GM18502 (cell line): Measurements from ENCODE around the gene AKR1C4.
"Not testable (repeated sequence)": the region's sequence is repeated elsewhere in the genome, so short reads cannot be mapped to it uniquely, and the experiment has no call there.

Source experiments
- ATAC-seq: cut with Tn5 transposase; IDR thresholded peaks from one replicate; pipeline ENCODE4 v1.9.1; 2021; ENCODE audit warnings: mild to moderate bottlenecking; ENCODE audit not compliant: unreplicated experiment, poor library complexity

AKR1C4 gene

DNA sequence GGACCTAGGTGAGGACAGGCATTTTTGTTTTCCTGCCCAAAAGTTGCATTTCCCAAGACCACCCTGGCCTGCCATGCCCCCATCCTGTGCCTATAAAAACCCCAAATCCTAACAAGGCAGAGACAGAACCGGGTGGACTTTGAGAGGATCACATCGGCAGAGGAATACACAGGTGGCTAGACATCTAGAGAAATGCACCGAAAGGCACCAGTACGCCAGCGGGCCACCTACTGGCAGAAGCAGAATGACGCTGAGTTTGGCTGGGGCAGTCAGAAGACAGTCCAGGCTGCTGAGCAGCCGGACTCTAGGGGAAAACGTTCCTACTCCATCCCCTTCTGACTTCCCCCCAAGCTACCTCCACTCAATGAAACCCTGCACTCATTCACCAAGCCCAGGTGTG is 2.8 kb downstream of the AKR1C4 start:
- no peak for ATAC-seq

DNA sequence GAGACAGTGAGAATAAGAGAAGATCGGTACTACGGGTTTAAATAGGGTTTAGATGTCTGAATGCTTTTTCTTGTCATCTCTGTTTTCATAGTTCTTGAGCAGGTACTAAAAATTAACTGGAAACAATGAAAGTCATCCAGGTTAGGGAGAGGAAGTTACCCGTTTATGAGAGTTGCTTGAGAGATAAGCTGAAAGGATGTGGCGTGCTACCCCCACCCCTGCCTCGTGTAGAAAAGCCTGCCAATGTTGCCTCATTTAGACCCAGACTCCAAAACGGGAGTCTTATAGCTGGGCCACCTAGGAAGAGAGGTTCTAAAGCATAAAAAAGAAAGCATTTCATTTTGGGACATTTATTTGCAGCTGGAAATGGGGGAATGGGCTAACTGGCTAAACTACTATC is 10.2 kb downstream of the AKR1C4 start:
- no peak for ATAC-seq

DNA sequence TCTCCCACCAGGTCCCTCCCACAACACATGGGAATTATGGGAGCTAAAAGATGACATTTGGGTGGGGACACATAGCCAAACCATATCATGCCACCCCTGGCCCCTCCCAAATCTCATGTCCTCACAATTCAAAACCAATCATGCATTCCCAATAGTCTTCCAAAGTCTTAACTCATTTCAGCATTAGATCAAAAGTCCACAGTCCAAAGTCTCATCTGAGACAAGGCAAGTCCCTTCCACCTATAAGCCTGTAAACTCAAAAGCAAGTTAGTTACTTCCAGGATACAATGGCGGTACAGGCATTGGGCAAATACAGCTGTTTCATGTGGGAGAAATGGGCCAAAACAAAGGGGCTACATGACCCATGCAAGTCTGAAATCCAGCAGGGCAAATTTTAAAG is 13.1 kb downstream of the AKR1C4 start:
- ATAC-seq, result not testable (repeated sequence)

DNA sequence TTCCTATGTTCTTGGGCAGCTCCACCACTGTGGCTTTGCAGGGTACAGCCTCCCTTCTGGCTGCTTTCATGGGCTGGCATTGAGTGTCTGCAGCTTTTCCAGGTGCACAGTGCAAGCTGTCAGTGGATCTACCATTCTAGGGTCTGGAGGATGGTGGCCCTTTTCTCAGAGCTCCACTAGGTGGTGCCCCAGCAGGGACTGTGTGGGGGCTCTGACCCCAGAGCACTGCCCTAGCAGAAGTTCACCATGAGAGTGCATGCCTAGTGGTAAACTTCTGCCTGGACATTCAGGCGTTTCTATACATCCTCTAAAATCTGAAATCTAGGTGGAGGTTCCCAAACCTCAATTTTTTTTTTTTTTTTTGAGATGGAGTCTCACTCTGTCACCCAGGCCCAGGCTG is 13.6 kb downstream of the AKR1C4 start:
- ATAC-seq, result not testable (repeated sequence)

DNA sequence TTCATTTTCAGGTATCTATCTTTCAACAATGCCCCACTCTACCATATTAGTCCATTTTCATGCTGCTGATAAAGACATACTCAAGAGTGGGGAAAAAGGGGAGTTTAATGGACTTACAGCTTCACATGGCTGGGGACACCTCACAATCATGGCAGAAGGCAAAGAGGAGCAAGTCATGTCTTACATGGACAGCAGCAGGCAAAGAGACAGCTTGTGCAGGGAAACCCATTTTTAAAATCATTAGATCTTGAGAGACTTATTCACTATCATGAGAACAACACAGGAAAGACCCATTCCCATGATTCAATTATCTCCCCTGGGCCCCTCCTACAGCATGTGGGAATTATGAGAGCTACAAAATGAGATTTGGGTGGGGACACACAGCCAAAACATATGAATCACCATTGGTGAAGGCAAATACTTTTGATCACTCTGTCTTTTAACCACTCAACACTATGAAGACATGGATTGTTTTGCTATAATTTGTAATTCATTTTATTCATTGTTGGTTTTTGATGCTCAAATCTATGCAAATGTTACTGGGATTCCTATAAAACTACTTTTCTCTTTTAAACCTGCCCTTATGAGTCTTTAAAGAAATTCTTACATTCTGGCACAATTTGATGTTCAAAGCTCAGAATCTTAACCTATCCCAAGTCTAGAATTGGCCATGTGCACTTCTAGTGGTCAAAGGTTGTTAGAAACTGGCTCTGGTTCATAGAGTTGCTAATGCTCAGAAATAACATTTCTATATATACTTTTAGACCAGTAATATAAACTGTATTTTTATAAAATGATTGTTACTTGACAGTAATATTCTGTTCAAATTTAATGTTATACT is 15.3 kb downstream of the AKR1C4 start:
- no peak for ATAC-seq

DNA sequence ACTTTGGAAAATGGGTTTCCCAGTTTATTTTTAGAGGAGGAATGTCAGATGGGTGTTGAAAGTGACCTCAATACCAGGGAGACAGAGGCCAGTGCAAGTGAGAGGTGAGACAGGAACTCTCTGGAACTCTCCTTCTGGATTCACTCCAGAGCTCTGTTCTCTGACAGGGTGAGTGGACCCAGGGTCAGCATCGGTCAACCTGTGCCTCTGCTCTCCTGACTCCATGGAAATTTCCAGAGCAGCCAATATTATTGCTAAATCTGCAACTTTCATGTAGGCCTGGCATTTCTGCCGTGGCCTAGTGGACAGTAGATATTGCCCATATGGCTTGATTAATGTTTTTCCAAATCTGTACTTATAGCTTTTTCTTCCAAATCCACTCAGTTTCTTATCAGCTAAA is 20.2 kb downstream of the AKR1C4 start:
- ATAC-seq, result no peak

DNA sequence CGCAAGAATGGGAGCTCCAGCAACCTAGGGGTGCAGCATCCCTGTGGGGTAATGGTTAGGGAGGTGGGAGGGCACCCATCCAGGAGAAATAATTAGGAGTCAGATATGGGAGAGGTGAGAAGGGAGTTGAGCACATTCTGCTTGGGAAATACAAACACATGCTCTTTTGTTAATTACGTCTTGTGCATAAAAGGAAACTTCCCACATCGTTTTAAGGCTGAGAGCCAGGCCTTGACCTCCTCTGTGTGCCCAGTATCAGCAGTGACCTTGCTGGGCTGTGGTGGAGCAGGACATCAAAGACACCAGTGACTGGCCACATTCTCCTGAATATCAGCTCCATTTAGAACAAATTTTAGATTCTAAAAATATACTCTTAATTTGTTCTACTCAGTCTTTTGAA is 22.6 kb downstream of the AKR1C4 start:
- no peak for ATAC-seq

DNA sequence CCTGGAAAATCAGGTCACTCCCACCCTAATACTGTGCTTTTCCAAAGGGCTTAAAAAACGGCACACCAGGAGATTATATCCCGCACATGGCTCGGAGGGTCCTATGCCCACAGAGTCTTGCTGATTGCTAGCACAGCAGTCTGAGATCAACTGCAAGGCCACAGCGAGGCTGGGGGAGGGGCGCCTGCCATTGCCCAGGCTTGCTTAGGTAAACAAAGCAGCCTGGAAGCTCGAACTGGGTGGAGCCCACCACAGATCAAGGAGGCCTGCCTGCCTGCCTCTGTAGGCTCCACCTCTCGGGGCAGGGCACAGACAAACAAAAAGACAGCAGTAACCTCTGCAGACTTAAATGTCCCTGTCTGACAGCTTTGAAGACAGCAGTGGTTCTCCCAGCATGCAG is 26.3 kb downstream of the AKR1C4 start:
- not testable (repeated sequence) for ATAC-seq

DNA sequence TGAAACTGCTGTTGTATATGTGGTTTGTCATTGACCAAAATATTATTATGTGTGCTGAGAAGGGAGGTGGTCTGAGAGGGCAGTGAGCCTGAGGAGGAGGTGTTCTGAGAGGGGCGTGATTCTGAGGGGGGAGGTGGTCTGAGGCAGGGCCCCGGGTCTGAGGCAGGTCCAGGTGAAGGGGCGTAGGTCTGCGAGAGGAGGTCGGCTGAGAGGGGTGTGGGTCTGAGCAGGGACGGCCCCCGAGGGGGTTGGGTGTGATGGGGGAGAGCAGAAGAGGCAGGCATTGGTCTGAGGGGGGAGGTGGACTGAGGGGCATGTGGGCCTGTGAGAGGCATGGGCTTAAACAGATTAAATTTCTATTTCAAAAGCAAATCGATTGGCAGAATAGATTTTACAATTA is 32.4 kb downstream of the AKR1C4 start:
- no peak for ATAC-seq

DNA sequence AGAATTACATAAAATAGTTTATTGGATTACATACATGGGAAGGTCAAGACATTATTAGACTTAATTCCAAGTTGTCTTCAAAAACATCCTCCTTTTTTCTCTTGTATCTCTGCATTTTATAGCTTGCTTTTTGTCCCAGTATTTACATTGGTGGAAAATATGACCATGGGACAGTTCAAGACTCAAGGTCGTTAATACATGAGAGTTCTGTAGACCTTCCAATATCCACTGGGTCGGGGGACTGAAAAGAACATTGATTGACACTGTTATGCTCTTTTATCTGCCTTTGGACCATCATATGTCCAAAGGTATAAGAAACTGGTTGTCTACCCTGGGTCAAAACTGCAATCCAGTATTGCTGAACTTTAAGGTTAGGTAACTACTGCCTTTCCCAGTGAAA is 36.7 kb downstream of the AKR1C4 start:
- ATAC-seq, result no peak

DNA sequence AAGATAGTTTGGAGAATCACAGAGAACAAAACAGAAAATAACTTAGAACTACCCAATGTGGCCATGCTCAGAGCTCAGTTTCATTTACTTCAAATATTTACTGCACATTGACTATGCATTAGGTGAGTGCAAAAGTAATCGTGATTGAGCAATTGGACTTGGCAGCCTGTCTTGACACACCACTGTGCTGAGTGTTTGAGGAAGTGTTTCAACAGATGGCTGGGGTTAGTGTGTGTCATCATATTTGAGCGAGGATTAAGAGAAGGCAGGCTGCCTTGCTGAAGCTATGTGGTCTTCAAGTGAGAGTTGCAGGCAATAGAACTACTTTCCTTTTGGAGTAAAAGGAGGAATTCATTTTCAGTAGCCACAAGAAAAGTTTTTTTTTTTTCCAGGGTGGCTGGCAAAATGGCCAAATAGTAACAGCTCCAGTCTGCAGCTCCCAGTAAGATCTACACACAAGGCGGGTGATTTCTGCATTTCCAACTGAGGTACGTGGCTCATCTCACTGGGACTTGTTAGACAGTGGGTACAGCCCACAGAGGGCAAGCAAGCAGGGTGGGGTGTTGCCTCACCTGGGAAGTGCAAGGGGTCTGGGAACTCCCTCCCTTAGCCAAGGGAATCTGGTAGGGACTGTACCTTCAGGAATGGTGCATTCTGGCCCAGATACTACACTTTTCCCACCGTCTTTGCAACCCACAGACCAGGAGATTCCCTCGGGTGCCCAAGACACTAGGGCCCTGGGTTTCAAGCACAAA is 37.6 kb downstream of the AKR1C4 start:
- ATAC-seq, result no peak

DNA sequence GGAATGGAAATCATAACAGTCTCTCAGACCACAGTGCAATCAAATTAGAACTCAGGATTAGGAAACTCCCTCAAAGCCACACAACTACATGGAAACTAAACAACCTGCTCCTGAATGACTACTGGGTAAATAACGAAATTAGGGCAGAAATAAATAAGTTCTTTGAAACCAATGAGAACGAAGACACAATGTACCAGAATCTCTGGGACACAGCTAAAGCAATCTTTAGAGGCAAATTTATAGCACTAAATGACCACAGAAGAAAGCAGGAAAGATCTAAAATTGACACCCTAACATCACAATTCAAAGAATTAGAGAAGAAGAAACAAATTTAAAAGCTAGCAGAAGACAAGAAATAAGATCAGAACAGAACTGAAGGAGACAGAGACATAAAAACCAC is 40.9 kb downstream of the AKR1C4 start:
- not testable (repeated sequence) for ATAC-seq

DNA sequence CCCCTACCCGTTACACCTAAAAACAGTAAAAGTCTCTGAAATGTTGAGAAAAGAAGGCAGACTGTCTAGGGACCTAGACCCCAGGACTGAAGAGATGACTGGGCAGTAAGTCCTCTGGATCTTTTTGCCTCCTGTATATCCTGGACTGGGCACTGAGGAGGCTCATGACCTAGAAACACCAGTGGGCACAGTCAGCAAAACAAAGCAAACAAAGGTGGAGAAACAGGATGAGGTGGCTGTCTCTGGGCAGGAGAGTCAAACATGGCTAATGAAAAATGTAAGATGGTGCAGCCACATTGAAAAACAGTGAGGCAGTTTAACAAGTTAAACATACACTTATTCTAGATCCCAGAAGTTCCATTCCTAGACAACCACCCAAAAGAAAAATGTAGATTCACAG is 45.9 kb downstream of the AKR1C4 start:
- ATAC-seq, result no peak

DNA sequence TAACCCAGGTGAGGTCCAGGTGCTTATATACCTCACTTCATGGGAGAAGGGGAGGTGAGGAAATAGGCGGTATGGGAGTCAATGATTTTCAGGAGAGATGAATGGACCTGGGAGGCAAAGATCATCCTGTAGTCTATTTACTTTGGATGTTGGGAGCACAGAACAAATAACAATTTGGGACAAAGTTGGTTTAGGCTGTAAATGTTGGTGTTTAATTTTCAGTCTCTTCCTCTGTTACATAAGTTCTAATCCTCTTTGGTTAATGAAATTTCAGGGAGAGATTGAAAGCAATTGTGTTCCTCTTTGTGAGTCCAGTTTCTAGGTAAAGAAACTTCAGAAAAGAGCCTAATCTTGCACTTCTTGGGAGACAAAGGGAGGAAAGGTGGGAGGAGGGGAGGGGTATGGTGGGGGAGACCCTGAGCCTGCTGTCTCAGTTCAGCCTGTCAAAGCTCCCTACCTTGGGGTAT is 46.9 kb downstream of the AKR1C4 start:
- no peak for ATAC-seq

DNA sequence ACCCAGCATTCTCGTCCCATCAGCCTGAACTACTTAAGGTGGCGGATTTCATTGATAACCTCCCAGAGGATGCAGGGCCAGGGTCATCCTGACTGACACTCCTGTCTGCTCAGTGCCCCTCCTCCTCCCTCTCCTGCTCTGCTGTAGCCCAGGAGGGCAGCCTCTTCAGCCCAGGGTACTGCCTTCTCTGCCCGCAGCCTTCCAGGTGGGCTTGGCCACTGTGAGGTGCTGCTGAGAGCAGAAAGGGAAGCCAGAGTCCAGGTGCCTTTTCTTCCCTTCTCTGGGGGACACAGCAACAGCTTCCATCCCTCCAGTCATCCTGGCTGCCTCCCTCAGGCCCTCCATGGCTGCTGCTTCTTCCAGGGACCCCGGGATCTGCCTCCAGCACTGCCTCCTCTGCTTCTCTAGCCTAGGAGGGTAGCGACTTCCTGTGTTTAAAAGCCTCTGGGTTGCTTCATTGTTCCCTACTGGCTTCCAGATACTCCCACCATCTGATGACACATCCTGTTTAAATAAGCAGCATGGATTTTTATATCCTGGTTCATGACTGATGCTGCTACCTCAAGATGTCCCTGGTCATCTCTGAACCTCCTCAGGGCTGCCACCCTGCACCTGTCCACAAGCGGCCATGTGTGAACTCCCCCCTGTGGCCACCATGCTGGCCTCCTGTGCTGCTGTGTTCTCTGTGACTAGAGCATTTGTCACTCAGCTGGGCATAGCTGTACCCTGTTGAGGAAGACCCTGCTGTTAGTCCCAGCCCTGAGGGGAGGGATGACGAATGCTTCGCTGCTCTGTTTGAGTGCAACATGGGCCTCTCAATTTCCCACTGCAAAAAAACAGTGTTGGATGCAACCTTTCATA is 55.8 kb downstream of the AKR1C4 start:
- ATAC-seq, result no peak

DNA sequence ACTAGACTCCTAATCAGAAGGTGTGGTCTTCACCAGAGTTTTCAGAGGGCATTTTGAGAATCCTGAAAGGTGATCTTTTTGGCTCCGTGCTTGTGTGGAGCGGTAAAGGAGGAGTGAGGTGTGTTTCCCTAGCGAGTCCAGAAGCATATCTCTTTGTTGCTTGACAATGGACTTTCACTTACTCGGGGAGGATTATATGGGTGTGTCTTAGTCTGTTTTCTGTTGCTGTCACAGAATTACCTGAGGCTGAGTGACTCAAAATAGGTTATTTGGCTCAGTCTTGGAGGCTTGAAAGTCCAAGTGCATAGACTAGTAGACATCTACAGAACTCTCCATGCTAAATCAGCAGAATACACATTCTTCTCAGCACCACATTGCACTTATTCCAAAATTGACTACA is 57.9 kb downstream of the AKR1C4 start:
- ATAC-seq, result no peak

DNA sequence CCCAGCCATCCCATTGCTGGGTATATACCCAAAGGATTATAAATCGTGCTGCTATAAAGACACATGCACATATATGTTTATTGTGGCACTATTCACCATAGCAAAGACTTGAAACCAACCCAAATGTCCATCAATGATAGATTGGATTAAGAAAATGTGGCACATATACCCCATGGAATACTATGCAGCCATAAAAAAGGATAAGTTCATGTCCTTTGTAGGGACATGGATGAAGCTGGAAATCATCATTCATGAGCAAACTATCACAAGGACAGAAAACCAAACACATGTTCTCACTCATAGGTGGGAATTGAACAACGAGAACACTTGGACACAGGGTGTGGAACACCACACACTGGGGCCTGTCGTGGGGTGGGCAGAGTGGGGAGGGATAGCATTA is 61.1 kb downstream of the AKR1C4 start:
- ATAC-seq, result not testable (repeated sequence)

DNA sequence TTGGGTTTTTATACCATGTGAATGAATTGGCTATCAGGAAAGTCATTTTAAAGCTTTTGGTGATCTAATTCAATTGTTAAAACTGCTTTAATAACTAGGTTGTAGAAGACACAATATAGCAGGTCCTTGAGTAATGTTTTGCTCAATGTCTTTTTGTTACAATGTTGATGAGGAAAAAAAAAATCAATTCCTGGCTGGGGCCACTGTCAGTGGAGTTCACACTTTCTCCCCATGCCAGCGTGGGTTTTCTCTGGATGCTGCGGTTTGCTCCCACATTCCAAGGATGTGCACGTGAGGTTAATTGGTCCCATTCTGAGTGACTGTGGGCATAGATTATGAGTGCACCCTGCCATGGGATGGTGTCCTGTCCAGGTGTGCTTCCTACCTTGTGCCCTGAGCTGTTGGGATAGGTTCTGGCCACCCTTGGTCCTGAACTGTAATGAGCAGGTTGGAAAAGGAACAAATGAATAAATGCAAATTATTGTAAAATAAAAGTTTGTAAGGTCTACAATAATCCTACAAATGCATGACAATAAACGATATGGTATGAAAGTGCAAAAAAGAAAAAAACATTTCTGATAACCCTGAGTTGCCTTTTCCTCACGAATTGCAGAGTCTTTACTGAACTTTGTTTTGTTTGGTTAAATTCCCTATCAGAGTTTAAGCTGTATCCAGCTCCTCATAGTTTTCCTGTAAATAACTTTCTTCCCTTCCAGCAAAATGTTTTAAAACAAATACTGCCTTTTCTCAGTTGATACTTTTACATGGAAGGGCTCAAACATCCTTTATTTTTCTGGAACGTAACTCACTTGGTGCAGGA is 62.7 kb downstream of the AKR1C4 start:
- ATAC-seq, result no peak

DNA sequence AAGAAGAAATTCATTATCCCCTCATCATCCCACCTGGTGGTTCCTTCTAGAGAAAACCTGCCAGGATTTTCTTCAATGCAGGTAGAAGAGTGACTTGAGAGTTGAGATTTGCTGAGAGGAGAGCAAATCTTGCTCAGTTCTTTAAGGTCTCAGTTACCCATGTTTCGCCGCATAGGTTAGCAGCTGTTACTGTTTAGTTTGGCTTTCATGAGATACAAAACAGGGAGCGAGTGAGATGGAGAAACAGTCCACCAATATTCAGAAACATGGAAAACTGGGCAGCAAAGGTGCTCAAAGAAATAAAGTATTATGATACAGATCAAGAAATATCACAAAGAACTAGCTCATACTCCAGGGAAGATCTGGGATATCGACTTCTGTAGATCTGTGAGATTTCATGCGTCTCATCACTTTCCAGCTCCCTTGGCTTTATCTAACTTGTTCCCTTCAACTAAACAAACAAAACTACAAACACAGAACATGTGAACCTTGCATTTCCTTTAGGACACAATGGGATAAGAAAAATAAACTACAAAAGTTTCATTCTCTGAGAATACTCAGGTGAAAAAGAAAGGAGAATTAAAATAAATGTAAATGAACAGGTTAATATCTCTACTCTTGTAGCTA is 63.4 kb downstream of the AKR1C4 start:
- no peak for ATAC-seq
